Stimulated activated CD8-positive, alpha-beta memory T cell treated with anti-CD3 and anti-CD28 coated beads, Interleukin-4, amount 100 ng/mL, for 4 hours (primary cell): ENCODE measurements around the gene TMEM184B.

Source experiments
- DNase-seq, 2 donors: peaks; one replicate each; pipeline ENCODE4 v3.0.0-alpha.2; 2020; ENCODE audit warnings: low read depth in 2 of 2, low spot score in 1 of 2

The TMEM184B gene

DNA sequence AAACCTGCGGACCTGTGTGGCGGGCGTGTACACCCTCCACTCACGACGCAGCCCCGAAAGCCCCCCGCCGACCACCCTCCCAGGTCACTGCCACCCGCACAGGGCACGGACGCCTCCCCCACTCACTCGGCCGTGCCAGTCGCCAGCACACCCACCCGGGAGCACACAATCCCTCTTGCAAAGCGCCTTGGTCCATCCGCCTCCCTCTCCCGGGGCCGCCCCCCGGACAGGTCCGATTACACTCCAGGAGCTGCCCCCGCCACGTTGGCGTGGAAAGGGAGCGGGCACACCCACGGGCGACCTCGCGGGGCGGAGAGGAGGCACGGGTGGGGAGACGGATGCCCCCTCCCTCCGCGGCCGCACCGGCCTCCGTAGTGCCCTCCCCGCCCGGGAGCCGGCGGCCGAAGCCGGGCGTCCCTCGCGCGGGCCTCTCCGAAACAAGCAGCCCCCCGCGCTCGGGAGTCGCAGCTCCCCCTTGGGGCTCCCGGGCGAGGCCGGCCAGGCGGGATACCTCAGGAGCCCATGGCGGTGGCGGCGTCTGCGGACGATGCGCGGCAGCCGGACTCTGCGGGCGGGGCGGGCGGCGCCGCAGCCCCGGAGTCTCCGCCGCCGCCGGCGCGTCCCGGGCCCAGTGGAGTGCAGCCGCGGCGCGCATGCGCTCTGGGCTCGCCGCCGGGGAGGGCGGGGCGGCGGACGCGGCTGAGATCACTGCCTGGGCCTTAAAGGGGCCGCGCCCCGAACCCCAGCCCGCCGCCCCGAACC, at the start of gene TMEM184B:
Gene TMEM184B (minus strand): TSS at position 638 of the 762 bp plus-strand sequence. CDS start 25,049 bp downstream, outside the sequence.
- DNase-seq, result peak; percentile 38 to 62

DNA sequence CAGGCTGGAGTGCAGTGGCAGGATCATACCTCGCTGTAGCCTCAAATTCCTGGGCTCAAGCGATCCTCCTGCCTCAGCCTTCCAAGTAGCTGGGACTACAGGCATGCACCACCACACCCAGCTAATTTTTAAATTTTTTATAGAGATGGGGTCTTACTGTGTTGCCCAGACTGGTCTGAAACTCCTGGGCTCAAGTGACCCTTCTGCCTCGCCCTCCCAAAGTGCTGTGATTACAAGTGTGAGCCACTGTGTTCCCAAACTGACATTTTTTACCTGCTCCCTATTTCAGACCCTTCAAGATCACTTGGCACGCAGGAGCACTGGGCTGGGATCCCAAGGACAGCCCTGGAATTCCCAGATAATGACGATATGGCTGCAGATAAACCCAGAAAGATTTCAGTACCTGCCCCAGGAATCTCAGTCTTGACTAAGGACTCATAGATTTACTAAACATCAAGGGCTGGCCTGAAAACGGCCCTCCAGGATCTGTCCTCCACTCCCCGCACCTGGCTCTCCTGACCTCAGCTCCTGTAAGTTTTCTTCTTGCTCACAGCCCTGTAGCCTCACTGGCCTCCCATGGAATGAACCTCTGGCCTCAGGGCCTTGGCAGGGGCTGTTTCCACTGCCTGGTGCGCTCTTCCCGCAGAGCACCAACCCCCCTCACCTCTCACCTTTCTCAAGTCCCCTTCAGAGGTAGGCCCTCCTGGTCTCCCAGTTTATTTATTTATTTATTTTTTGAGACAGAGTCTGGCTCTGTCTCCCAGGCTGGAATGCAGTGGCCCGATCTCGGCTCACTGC, 48.0 kb upstream of the TMEM184B start:
- DNase-seq, result no peak

DNA sequence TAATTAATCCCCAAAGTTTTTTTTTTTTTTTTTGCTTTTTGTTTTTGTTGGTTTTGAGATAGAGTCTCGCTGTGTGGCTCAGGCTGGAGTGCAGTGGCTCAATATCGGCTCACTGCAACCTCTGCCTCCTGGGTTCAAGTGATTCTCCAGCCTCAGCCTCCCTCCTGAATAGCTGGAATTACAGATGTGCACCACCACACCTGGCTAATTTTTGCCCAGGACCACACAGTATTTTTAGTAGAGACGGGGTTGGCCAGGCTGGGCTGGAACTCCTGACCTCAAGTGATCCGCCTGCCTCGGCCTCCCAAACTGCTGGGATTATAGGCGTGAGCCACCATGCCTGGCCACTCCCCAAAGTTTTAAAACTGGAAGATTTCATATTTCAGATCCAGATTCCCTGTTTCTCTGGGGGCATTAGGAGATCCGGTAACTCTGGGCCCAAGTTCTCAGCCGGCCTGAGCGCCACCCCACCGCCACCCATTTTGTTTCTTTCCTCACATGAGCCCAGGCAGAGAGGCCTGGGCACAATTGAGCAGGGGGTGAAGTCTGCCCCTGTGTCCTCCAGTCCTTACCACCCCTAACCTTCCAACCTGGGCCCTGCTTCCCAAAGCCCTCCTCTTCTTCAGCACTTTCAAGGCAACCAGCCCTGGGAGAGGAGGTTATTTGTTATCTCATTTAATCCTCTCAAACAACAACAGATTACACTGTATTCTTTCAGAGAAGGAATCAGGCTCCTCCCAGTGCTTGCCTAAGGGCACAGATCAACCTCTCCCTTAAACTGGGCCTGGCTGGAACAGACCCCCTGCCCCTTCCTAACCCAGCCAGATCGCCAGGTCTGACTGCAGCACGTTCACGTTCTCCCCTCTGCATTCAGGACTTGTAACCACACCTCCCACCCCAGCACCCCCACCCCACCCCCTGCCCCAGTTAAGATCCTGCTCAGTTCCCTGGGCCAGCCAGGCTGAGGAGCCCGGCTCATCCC, 46.3 kb upstream of the TMEM184B start:
- DNase-seq, result no peak

DNA sequence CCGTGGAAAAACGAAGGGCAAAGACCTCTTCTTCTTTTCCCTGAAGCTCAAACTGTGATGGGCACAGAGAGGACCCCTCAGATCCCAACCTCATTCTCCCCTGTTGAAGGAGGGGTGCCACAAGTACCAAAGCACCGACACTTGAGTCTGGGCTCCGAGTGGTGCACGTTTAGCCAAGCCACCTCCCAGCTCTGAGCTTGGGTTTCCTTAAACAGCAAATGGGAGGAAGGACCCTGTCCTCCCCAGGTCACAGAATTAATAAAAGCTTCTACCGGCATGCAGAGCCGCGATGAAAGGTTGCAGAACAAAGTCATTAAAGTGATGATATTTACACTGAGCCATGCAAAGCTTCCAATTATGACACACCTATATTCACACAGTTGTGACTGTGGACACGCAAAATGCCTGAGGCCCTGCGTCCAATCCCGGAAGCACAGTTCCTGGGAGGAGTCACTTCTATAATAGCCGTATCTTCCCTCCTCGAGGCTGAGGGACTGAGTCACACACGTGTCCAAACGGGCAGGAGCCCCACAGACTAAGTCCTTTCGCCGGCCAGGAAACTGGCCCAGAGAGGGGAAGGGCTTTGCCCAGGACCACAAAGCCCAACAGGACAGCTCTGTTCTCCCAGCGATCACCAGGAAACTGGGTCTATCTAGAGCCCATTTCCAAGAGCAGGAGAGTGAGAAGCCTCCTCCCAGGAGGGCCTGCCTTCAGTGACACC, 45.3 kb upstream of the TMEM184B start:
- no peak for DNase-seq

DNA sequence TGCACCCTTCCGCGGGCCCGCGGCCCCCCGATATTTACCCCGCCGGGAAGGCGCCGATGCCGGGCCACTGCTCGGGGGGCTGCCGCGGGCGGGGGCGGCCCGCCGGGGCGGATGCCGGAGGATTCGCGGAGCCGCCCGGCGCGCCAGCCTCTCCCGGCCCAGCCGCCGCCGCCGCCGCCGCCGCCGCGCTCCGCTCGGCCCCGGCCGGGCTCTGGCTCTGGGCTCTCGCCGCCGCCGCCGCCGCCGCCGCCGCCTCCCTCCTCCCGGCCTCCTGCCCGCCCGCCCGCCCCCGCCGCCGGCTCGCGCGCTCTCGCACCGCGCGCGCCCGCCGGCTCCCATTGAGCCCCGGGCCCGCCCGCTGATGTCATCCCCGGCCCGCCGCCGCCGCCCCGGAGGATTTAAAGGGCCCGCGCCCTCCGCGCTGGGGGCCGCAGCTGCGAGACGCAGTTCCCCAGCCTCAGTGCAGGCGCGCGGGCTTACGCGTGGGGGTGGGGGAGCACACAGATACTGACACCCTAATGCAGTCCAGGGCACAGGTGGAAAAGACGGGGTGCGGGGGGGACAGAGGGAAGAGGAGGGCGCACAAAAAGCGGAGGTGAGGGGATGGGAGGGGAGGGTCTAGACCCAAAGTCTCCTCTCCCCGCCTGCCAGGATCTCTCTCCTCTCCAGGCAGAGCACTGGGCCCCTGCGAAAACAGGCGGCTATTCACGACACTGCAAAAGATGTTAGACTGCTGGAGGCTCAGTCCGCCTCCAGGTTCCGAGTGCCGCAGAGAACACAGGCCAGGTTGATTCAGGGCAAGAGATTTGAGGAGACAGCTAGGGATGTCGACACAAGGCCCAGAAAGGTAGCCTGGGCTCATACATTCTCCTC, 44.5 kb upstream of the TMEM184B start, which contains the start of gene CSNK1E:
Gene CSNK1E (minus strand): TSS at position 312 of the 873 bp plus-strand sequence. CDS start 3,276 bp downstream, outside the sequence.
- peak; percentile 34 to 46 for DNase-seq

DNA sequence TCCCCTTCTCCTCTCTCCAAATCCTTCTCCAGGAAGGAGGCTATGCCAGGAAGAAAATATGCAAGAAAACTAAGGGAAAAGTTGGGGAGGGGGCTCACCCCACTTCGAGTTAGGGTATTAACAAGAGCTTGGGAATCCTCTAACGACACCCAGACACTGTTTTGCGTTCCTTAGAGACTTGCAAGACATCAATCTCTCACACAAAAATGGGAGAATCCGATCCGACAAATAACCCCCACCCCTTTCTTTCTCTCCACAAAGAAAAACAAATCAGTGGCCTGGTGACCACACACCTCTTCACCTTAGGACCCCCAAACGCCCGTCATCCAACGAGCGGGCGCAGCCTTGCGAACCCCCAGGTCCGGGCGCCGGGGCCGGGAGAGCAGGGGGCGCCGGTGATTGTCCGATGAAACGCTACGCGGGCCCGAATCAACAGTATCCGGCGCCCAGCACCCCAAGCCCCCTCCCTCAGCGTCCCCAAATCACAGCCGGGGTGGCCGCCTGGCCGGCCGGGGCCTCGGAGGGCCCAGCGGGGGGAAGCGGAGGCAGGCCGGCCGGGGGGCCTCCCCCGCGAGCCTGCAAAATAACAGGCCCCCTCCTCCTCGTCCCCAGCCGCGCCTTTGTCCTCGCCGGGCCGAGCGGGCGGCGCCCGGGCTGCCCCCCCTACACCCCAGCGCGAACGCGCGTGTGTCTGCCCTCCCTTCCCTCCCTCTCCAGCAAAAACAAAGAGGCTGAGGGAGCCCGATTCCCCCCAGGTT, 43.7 kb upstream of the TMEM184B start:
- no peak for DNase-seq

DNA sequence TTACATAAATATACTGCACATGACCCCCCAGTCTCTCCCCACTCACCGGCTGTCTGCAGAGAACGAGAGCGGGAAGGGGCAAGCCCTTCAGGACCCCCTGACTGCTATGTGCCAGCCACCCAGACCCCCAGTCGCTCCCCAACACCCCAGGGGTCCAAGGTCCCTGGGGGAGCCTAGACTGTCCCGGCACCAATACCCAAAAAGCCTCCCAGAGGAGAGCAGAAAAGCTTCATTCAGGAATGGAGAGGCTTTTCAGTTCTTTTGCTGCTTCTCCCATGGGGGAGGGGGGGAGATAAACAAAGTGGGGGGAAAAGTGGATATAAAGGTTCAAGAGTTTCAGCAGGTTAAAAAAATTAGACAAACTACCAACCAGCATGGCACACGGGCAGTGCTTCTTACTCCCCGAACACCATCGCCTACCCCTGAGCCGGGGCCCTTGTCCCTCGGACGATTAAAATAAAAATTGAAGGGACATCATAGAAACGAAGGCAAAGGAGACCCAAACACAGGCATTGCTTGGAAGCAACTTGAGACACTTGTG, 43.1 kb upstream of the TMEM184B start:
- DNase-seq, result no peak

DNA sequence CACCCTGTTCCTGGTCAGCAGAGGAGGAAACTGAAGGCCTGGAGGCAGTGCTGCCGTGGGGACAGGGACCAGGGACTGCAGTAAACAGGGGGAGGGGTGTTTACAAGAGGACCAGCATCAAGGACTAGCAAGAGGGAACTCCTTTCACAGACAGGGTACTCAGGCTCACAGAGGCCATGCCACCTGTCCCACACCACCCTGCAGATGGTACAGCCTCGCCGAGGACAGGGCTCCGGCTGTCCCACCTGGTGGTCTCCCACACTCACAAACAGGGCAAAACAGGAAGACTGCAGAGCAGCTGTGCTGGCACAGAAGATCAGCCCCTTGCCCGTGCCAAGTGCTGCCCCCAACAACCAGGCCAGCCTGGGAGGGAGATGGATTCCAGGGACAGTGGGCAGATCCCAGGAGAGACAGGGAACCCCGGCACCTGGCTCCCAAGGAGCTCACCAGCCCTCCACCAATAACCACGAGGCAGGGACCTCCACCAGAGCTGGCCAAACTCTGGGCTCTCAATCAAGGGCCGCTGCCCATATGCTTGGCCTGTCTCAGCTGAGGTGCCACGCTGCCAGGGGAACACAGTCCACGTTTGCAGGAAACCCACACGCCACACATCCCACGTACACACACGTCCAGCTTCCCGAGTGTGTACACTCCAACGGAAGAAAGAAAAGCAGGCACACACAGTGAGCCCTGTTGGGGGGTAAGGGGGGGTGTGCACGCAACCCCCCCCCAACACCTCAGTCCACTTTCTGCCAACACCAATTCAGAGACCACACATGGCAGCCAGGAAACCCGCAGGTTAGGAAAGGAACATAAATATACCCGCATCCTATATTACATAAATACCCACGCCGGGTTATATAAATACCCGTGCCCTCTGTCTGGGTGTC, 42.4 kb upstream of the TMEM184B start:
- no peak for DNase-seq

DNA sequence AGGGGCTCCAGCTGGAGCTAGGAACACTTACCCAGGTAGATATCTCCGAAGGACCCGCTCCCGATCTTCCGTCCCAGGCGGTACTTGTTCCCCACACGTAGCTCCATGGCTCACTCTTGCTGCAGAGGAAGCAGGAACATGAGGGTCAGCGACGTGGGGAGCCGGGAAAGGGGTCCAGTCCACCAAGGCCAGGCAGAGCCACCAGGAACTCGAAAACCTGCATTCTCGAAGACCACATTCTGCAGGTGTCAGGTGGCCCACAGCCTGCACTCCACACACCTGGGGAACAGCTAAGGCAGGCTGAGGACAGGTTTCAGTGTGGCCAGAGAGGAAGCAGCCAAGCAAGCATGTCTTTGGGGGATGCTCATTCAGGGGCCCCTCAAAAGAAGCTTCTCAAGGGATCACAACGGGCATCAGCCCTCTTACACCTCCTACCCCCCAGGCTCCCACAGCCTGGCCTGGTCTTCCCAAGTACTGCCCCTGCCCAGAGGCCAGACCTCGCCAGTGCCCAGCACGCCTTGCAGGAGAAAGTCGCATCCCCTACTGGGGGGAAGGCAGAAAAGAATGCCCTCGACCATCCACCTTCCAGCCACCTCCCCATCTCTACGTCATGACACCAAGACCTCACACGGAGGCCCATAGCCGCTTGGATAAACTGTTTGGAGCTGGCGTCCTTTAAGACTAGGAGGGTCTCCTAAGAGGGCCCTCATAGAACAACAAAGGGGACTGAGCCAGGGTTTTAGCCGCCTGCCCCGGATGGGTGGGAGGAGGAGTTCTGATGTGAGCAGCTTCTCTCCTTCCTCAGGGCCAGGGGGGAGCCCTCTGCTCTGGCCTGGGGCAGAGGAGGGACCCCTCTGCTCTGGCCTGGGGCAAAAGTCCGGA, 41.5 kb upstream of the TMEM184B start:
- DNase-seq, result no peak

DNA sequence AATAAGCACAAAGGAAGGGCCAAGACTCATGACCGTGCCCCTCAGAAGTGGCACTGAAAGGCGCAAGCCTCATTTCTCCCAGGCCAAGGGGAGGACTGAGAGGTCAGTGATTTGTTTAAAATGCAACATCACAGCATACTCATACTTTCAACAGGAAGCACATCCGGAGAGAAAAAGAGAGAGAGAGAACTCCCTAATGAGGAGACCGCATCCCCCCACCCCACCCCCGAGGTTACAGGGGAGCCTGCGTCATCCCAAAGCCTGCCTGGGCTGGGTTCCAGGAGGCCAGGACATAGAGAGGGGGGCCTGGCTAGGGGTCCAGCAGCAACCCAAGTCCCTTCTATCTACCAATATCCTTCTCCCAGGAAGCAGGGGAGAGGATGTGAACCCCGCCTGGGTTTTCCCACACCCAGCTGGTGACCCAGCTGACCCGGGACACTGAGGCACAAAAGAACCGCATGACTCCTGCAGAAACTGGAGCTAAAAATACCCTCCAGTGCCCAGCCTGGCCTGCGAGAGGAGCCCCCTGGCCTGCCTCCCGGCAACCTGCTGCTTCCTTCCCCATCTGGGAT, 40.7 kb upstream of the TMEM184B start:
- DNase-seq, result no peak

DNA sequence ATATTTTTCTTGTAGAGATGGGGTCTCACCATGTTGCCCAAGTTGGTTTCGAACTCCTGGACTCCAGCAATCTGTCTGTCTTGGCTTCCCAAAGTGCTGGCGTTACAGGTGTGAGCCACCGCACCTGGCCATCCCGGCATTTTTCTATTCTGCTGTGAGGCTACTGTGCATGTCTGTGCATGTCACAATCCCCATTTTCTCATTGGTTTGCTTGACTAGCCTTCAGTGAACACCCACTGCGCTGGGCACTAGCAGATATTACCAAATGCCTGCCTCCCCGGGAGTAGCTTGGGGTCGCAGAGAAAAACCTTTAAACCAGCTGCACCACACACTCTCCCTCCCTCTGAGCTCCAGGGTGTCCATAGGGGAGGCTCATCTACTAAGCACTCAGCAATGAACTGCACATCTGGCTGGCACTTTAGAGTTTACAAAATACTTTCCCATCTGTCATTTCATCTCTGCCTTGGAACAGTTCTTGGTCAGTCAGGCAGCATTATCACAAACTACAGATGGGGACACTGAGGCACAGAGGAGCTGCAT, 39.5 kb upstream of the TMEM184B start:
- no peak for DNase-seq

DNA sequence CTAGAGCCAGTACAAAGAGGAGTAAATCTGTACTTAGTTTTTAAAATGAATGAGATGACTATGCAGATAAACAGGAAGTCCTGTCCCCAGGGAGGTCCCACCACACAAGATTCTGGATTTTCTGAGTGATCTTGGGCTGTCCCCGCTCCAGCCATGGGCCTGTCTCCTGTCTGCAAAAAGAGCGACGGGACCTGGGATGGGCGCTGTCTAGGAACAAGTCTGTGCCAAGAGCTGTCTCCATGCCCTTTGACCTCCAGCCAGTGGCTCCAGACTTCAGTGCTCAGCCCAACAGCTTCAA, 38.5 kb upstream of the TMEM184B start:
- no peak for DNase-seq

DNA sequence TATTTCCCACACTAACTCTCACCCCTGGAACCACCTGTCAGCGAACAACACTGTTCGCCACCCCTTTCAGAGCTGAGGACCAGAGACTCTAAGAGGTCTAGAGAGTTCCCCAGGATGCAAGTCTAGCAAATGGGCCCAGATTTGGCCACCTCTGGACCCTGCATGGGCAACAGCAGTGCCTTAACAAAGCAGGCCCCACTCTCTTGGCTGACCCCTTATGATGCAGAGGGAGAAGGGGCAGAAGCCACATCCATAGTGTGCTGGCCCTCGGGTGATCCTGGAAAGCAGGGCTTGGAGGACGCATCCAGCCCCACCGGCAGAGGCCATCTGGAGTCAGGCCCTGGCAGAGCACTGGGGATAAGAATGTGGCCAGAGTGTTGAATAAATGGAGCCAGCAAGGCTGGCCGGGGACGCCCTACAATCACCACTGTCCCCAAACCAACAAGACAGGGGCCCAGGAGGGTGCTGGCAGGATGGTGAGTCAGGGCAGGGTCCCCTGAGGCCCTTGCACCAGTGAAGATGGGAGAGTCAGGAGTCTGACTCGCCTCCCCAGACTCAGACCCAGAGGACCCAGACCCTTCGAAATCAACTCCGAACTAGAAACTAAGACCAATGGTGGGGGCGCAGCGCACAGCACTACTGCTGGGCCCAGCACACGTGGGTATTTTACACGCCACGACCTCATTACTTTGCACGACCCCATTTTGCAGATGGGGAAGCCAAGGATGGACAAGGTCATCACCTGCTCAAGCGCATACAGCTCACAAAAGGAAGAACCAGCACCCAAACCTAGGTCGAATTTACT, 37.9 kb upstream of the TMEM184B start:
- no peak for DNase-seq

DNA sequence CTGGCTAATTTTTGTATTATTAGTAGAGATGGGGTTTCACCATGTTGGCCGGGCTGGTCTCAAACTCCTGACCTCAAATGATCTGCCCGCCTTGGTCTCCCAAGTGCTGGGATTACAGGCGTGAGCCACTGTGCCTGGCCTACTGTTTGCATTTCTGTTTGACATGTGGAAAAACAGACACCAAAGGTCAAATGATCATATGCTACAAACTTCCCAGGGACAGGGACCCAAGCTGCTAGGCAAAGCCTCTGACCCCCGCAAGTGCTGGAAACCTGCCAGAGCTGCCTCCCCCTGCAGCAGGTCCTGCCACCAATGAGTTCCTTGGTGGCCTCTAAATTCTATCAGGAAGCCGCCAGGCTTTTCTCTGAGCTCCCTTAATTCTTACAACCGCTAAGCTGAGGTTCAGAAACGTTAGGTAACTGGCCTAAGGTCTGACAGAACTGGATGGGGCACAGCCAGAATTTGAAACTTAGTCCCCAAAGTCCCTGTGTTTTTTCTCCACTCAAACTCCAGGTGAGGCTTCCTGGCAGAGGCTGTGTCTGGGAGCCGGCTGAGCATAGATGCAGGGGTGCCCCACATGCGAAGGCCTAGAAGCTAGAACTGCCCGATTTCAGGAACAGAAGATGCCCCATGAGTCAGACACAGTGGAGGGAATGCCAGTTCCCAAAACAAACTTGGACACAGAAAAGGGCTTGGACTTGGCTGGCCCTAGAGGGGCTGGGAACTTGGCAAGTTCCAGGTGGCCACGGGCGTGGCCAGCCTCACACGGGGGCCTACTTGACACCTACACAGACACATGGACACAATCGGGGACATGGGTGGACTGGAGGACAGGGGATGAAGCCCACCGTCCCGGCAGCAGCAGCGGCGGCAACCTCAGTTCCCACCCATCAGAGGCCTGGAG, 37.1 kb upstream of the TMEM184B start:
- no peak for DNase-seq
